HCT116 (cell line): ENCODE measurements around the gene CACNA1C. TPM values are rescaled to one million over a fixed set of nuclear protein-coding genes. Genes with fewer than 3 reads are reported as not detected.

Experiments used
- ATAC-seq: fragments of 200-7000 bp; cut with Tn5 transposase; 2 replicates; pipeline ENCODE4 v1.9.1; 2020; ENCODE audit warnings: mild to moderate bottlenecking, moderate library complexity
- BruUV-seq: library from RNA; stranded (reverse); fragments of 400-500 nt; replicated peaks from 2 replicates; lab custom pipeline; 2021; lab: Mats Ljungman, UMichigan
- CTCF ChIA-PET: fragments of 300-600 bp; sonication (Branson Sonifier 250); formaldehyde crosslinking; loops from one replicate; lab custom pipeline; 2021; ENCODE audit warnings: antibody characterized with exemption; lab: Charles Lee
- POLR2A ChIA-PET: fragments of 300-600, 350-600 bp; sonication (Branson Sonifier 250); formaldehyde crosslinking; loops from one replicate; lab custom pipeline; 2021; ENCODE audit warnings: antibody characterized with exemption; lab: Charles Lee
- RAD21 ChIA-PET, 2 experiments: fragments of 300-600 bp; sonication (Branson Sonifier 250); formaldehyde crosslinking; loops; one replicate each; lab custom pipeline; 2023; ENCODE audit warnings: low total read pairs in 2 of 2; ENCODE audit not compliant: uncharacterized antibody in 2 of 2, unreplicated experiment in 2 of 2, low non-redundant PET in 1 of 2; lab: Charles Lee
- DNase-seq: peaks from one replicate; pipeline ENCODE4 v3.0.0-alpha.2; 2010; ENCODE audit warnings: low read depth, low spot score
- H2AFZ ChIP-seq: fragments of 200-600 bp; shearing (Covaris generic), sonication (generic); 2 replicates; pipeline ENCODE4 v1.6.1; 2017; ENCODE audit warnings: low read depth, mixed run types, mixed read lengths, antibody characterized with exemption, low read length; ENCODE audit not compliant: poor library complexity, severe bottlenecking
- H3K27ac ChIP-seq: 2 replicates; pipeline ENCODE4 v1.5.1; 2012; ENCODE audit warnings: low read depth, low read length
- H3K27me3 ChIP-seq: fragments of 200-600 bp; sonication (generic); 2 replicates; pipeline ENCODE4 v1.6.1; 2016; ENCODE audit warnings: mixed run types, low read length, mixed read lengths; ENCODE audit not compliant: insufficient read depth
- H3K36me3 ChIP-seq, 2 experiments: fragments of 200-500 bp in 1 of 2; fragments of 200-600 bp in 1 of 2; sonication (Bioruptor generic) in 1 of 2; sonication (generic) in 1 of 2; 2 replicates each; pipeline versions ENCODE4 v1.5.1 to v1.6.1; 2014 to 2016; ENCODE audit warnings: low read length in 2 of 2, inconsistent platforms in 1 of 2, mixed read lengths in 1 of 2, mixed run types in 1 of 2; ENCODE audit not compliant: insufficient read depth in 2 of 2, control insufficient read depth in 1 of 2
- H3K4me1 ChIP-seq, 2 experiments: fragments of 200-600 bp in 1 of 2; sonication (generic) in 1 of 2; 2 replicates each; pipeline versions ENCODE4 v1.5.1 to v1.6.1; 2012 to 2017; ENCODE audit warnings: low read length in 2 of 2, inconsistent platforms in 1 of 2, mild to moderate bottlenecking in 1 of 2, mixed read lengths in 1 of 2, mixed run types in 1 of 2, moderate library complexity in 1 of 2; ENCODE audit not compliant: insufficient read depth in 2 of 2, control insufficient read depth in 1 of 2
- H3K4me2 ChIP-seq: fragments of 200-600 bp; sonication (generic); 2 replicates; pipeline ENCODE4 v1.6.1; 2017; ENCODE audit warnings: mixed run types, low read length, mixed read lengths
- H3K4me3 ChIP-seq, 2 experiments: fragments of 200-600 bp in 1 of 2; sonication (generic) in 1 of 2; replicated peaks in 1 of 2; 2 replicates each; pipeline ENCODE4 v1.5.1; 2011 to 2016; ENCODE audit warnings: low read length in 2 of 2, control low read depth in 1 of 2, low read depth in 1 of 2, mild to moderate bottlenecking in 1 of 2, mixed read lengths in 1 of 2, mixed run types in 1 of 2
- H3K79me2 ChIP-seq: fragments of 200-600 bp; sonication (generic); 2 replicates; pipeline ENCODE4 v1.6.1; 2017; ENCODE audit warnings: mild to moderate bottlenecking, mixed run types, low read length, moderate library complexity, mixed read lengths; ENCODE audit not compliant: insufficient read depth
- H3K9ac ChIP-seq: fragments of 200-600 bp; sonication (generic); 2 replicates; pipeline ENCODE4 v1.6.1; 2016; ENCODE audit warnings: low read length, mixed read lengths
- H3K9me2 ChIP-seq: fragments of 200-600 bp; sonication (generic), shearing (Covaris generic); 2 replicates; pipeline ENCODE4 v1.6.1; 2017; ENCODE audit warnings: mixed run types, mild to moderate bottlenecking, moderate library complexity; ENCODE audit not compliant: insufficient read depth
- H3K9me3 ChIP-seq, 2 experiments: fragments of 200-500 bp in 1 of 2; fragments of 200-600 bp in 1 of 2; sonication (Bioruptor generic) in 1 of 2; sonication (generic) in 1 of 2; 2 replicates each; pipeline ENCODE4 v1.6.1; 2014 to 2017; ENCODE audit warnings: low read length in 2 of 2, mixed read lengths in 2 of 2, inconsistent platforms in 1 of 2, low read depth in 1 of 2, mild to moderate bottlenecking in 1 of 2, mixed run types in 1 of 2, moderate library complexity in 1 of 2; ENCODE audit not compliant: control insufficient read depth in 1 of 2, insufficient read depth in 1 of 2
- H4K20me1 ChIP-seq: fragments of 200-600 bp; sonication (generic), shearing (Covaris generic); 2 replicates; pipeline ENCODE4 v1.6.1; 2017; ENCODE audit warnings: mixed run types, mild to moderate bottlenecking, moderate library complexity; ENCODE audit not compliant: insufficient read depth
- CBX3 ChIP-seq: IDR thresholded peaks from 2 replicates; pipeline ENCODE4 v1.6.1; 2012; ENCODE audit warnings: low read depth
- CEBPB ChIP-seq: IDR thresholded peaks from 2 replicates; pipeline ENCODE4 v1.6.1; 2012; ENCODE audit warnings: low read depth
- EGR1 ChIP-seq: IDR thresholded peaks from 2 replicates; pipeline ENCODE4 v1.6.1; 2012; ENCODE audit warnings: low read depth
- ELF1 ChIP-seq: IDR thresholded peaks from 2 replicates; pipeline ENCODE4 v1.6.1; 2012; ENCODE audit warnings: low read depth, borderline replicate concordance
- EZH2 ChIP-seq: fragments of 200-600 bp; sonication (generic); IDR thresholded peaks from 2 replicates; pipeline ENCODE4 v1.6.1; 2017; ENCODE audit warnings: antibody characterized with exemption, mixed run types
- EZH2phosphoT487 ChIP-seq: fragments of 200-600 bp; IDR thresholded peaks from 2 replicates; pipeline ENCODE4 v1.6.1; 2018; ENCODE audit warnings: antibody characterized with exemption, borderline replicate concordance
- FOSL1 ChIP-seq: IDR thresholded peaks from 2 replicates; pipeline ENCODE4 v1.6.1; 2012; ENCODE audit warnings: low read depth
- JUND ChIP-seq: IDR thresholded peaks from 2 replicates; pipeline ENCODE4 v1.6.1; 2012
- POLR2A ChIP-seq: IDR thresholded peaks from 2 replicates; pipeline ENCODE4 v1.7.0; 2011; ENCODE audit warnings: borderline replicate concordance; ENCODE audit not compliant: insufficient read depth, insufficient read length; ENCODE audit errors: extremely low read depth
- POLR2AphosphoS5 ChIP-seq: IDR thresholded peaks from 2 replicates; pipeline ENCODE4 v1.6.1; 2011; ENCODE audit warnings: mild to moderate bottlenecking, low read depth, low read length, moderate library complexity
- RAD21 ChIP-seq: IDR thresholded peaks from 2 replicates; pipeline ENCODE4 v1.6.1; 2012; ENCODE audit warnings: low read depth, mild to moderate bottlenecking
- SP1 ChIP-seq: IDR thresholded peaks from 2 replicates; pipeline ENCODE4 v1.6.1; 2012; ENCODE audit warnings: low read depth
- SRF ChIP-seq: IDR thresholded peaks from 2 replicates; pipeline ENCODE4 v1.6.1; 2012; ENCODE audit warnings: low read depth
- TCF7L2 ChIP-seq: IDR thresholded peaks from 2 replicates; pipeline ENCODE4 v1.7.0; 2011; ENCODE audit warnings: borderline replicate concordance, inconsistent platforms; ENCODE audit not compliant: insufficient read depth, insufficient read length; ENCODE audit errors: extremely low read depth
- ZFX ChIP-seq: fragments of 450-650 bp; IDR thresholded peaks from 2 replicates; pipeline ENCODE4 v1.6.1; 2017
- ZNF274 ChIP-seq: fragments of 200-500 bp; sonication (Bioruptor generic); IDR thresholded peaks from 2 replicates; pipeline ENCODE4 v1.6.1; 2014; ENCODE audit warnings: mild to moderate bottlenecking, low read depth, low read length, inconsistent platforms
- intact Hi-C: fragments of 100-400 bp; cut with micrococcal nuclease; formaldehyde crosslinking; loops from 2 replicates; pipeline ENCODE4 v1.10.0; 2022
- total RNA-seq: library from RNA; stranded (reverse); gene quantifications from one replicate; pipeline ENCODE4 v1.2.1, GENCODE V29; 2021; ENCODE audit not compliant: unreplicated experiment
- TF ChIP-seq, protein P1 (sequence below): IDR thresholded peaks from 2 replicates; pipeline ENCODE4 v1.6.1; 2012
- TF ChIP-seq, protein P2 (sequence below), 3 experiments: fragments of 200-600 bp in 1 of 3; sonication (generic) in 1 of 3; IDR thresholded peaks in 2 of 3; conservative IDR thresholded peaks in 1 of 3; 2 replicates each; pipeline ENCODE4 v1.5.1; 2012 to 2017; ENCODE audit warnings: low read depth in 2 of 3, low read length in 2 of 3, antibody characterized with exemption in 1 of 3, borderline replicate concordance in 1 of 3, control low read depth in 1 of 3, mild to moderate bottlenecking in 1 of 3, mixed read lengths in 1 of 3, mixed run types in 1 of 3, moderate library complexity in 1 of 3; ENCODE audit not compliant: insufficient read depth in 1 of 3
- TF ChIP-seq, protein P3 (sequence below): IDR thresholded peaks from 2 replicates; pipeline ENCODE4 v1.6.1; 2012
- TF ChIP-seq, protein P4 (sequence below): IDR thresholded peaks from 2 replicates; pipeline ENCODE4 v1.6.1; 2011; ENCODE audit warnings: mild to moderate bottlenecking, low read length, moderate library complexity; ENCODE audit not compliant: insufficient replicate concordance; ENCODE audit errors: extremely low read depth

The CACNA1C gene
- total RNA-seq, 1 experiment from 2014 or later = 0.05 TPM

DNA sequence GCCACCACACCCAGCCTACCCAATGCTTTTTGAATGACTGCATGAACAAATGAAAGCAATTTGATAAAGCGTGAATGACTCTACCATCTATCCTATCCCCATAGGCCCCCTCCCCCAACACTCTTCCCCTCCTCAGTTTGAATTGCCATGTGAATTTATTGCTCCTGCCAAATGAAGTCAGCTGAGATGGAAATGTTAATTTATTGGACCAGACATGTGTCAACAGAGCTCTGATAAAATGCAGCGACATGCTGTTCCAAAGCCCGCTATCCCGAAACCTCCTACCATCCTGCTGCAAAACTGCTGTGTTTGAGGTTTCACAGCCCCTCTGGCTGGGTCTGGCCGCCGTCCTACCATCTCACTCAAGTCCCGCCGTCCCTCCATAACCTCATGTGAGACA is 360.5 kb downstream of the CACNA1C start:
- intact Hi-C loops = no loop called here
- ATAC-seq (no peak), DNase-seq (no peak)
- Histone ChIP-seq H3K4me3 (no peak overlapping the region), H3K9me3 (no peaks in the 10 kb centered on the region), H2AFZ (no peak overlapping the region), H3K4me2 (no peak overlapping the region), H3K27ac (no peak overlapping the region), H3K9me2 (no peaks in the 10 kb centered on the region), H3K36me3 (no peaks in the 10 kb centered on the region), H3K9ac (no peak overlapping the region), H4K20me1 (no peaks in the 10 kb centered on the region), H3K27me3 (peaks cover 19% of the 10 kb centered on the region; the same call in 1 of the 2 replicates), H3K4me1 (no peaks in the 10 kb centered on the region), H3K79me2 (no peaks in the 10 kb centered on the region)
- TF ChIP-seq FOSL1 (no peak), JUND (no peak), TCF7L2 (no peak), ZNF274 (no peak), POLR2A (no peak), CEBPB (no peak), EZH2phosphoT487 (no peak), ZFX (no peak), EGR1 (no peak), EZH2 (no peak), SP1 (no peak), SRF (no peak), POLR2AphosphoS5 (no peak), ELF1 (no peak), CBX3 (no peak), RAD21 (no peak)
- TF ChIP-seq, protein P1, sequence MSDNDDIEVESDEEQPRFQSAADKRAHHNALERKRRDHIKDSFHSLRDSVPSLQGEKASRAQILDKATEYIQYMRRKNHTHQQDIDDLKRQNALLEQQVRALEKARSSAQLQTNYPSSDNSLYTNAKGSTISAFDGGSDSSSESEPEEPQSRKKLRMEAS = no peak
- TF ChIP-seq, protein P2, sequence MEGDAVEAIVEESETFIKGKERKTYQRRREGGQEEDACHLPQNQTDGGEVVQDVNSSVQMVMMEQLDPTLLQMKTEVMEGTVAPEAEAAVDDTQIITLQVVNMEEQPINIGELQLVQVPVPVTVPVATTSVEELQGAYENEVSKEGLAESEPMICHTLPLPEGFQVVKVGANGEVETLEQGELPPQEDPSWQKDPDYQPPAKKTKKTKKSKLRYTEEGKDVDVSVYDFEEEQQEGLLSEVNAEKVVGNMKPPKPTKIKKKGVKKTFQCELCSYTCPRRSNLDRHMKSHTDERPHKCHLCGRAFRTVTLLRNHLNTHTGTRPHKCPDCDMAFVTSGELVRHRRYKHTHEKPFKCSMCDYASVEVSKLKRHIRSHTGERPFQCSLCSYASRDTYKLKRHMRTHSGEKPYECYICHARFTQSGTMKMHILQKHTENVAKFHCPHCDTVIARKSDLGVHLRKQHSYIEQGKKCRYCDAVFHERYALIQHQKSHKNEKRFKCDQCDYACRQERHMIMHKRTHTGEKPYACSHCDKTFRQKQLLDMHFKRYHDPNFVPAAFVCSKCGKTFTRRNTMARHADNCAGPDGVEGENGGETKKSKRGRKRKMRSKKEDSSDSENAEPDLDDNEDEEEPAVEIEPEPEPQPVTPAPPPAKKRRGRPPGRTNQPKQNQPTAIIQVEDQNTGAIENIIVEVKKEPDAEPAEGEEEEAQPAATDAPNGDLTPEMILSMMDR (IDR thresholded peaks at IDR 0.05 in 2 of 3, conservative IDR thresholded peaks at IDR 0.05 in 1 of 3; ENCODE audit: borderline replicate concordance in 1 of 3, insufficient read depth in 1 of 3, low read depth in 2 of 3, low read length in 2 of 3) = no peak
- TF ChIP-seq, protein P3, sequence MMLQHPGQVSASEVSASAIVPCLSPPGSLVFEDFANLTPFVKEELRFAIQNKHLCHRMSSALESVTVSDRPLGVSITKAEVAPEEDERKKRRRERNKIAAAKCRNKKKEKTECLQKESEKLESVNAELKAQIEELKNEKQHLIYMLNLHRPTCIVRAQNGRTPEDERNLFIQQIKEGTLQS = no peak
- TF ChIP-seq, protein P4, sequence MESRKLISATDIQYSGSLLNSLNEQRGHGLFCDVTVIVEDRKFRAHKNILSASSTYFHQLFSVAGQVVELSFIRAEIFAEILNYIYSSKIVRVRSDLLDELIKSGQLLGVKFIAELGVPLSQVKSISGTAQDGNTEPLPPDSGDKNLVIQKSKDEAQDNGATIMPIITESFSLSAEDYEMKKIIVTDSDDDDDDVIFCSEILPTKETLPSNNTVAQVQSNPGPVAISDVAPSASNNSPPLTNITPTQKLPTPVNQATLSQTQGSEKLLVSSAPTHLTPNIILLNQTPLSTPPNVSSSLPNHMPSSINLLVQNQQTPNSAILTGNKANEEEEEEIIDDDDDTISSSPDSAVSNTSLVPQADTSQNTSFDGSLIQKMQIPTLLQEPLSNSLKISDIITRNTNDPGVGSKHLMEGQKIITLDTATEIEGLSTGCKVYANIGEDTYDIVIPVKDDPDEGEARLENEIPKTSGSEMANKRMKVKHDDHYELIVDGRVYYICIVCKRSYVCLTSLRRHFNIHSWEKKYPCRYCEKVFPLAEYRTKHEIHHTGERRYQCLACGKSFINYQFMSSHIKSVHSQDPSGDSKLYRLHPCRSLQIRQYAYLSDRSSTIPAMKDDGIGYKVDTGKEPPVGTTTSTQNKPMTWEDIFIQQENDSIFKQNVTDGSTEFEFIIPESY = no peak
- ChIA-PET CTCF (no interaction called here), POLR2A (no interaction called here), RAD21 (no interaction called here)
- no TSS peak for BruUV-seq
